ACC112 (cell line): ENCODE data around the gene PLK2.

ENCODE experiments used
- H2AFZ ChIP-seq: fragments of 200-600 bp; sonication (generic); one replicate; pipeline ENCODE4 v1.6.0; 2017; ENCODE audit warnings: antibody characterized with exemption, low read length; ENCODE audit not compliant: unreplicated experiment
- H3K27ac ChIP-seq: fragments of 200-600 bp; sonication (generic); 2 replicates; pipeline ENCODE4 v1.5.1; 2014; ENCODE audit warnings: low read depth, mild to moderate bottlenecking, antibody characterized with exemption, low read length, moderate library complexity
- H3K27me3 ChIP-seq: fragments of 200-600 bp; sonication (generic); 2 replicates; pipeline ENCODE4 v1.6.1; 2014; ENCODE audit warnings: mild to moderate bottlenecking, antibody characterized with exemption, low read length, moderate library complexity, mixed read lengths; ENCODE audit not compliant: insufficient read depth
- H3K36me3 ChIP-seq: fragments of 200-600 bp; sonication (generic); 2 replicates; pipeline ENCODE4 v1.6.1; 2016; ENCODE audit warnings: mild to moderate bottlenecking, antibody characterized with exemption, low read length, moderate library complexity, mixed read lengths; ENCODE audit not compliant: insufficient read depth
- H3K4me1 ChIP-seq: fragments of 200-600 bp; sonication (generic); one replicate; pipeline ENCODE4 v1.6.1; 2016; ENCODE audit warnings: low read length, mixed read lengths; ENCODE audit not compliant: insufficient read depth, unreplicated experiment, control insufficient read depth
- H3K4me3 ChIP-seq: fragments of 200-600 bp; sonication (generic); 2 replicates; pipeline ENCODE4 v1.5.1; 2014; ENCODE audit warnings: mild to moderate bottlenecking, low read depth, low read length
- H3K79me2 ChIP-seq: fragments of 200-600 bp; sonication (generic); one replicate; pipeline ENCODE4 v1.6.0; 2016; ENCODE audit warnings: low read length; ENCODE audit not compliant: control insufficient read depth, unreplicated experiment, insufficient read depth

Gene PLK2

DNA sequence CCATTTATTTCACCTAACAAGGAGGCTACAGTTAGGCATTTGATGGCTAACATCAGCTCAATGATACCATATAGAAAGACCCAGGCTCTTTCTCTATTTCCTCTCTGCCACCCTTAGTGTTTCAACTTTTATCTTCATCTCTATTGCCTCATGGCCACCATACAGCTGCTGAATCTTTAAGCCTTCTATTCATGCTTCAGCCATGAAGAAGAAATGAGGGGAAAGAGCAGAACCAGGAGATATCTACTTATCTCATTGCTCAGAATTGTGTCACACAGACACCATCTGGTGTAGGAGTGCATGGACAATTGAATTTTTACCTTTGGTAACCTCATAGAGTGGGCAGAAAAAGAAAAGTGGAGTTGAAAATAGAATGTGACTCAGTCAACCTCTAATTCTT lies 38.0 kb upstream of the PLK2 start:
- Histone ChIP-seq H3K27me3 (peaks cover 77% of the 10 kb centered on the region), H3K27ac (no peak overlapping the region), H3K79me2 (no peaks in the 10 kb centered on the region), H3K4me1 (no peaks in the 10 kb centered on the region), H2AFZ (no peak overlapping the region), H3K4me3 (no peak overlapping the region), H3K36me3 (no peaks in the 10 kb centered on the region)

DNA sequence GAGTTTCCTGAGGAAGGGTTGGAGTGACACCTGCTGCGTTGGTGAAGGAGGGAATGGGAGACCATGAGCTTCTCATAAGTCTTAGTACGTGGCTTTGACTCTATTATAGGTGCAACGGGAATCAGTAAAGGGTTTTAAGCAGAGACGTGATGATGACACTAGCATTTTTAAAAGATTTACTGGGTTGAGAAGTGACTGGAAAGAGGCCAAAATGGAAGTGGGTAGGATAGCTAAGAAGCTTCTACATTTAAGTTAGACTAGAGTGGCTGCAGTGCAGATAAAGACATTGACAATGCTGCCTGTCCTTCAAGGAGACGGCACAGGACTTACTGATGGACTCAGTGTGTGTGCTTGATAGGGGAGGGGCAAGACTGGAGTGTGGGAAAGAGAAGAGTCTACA lies 37.5 kb upstream of the PLK2 start:
- Histone ChIP-seq H3K27ac (no peak overlapping the region), H2AFZ (no peak overlapping the region), H3K36me3 (no peaks in the 10 kb centered on the region), H3K79me2 (no peaks in the 10 kb centered on the region), H3K4me3 (no peak overlapping the region), H3K27me3 (peaks cover 74% of the 10 kb centered on the region), H3K4me1 (no peaks in the 10 kb centered on the region)

DNA sequence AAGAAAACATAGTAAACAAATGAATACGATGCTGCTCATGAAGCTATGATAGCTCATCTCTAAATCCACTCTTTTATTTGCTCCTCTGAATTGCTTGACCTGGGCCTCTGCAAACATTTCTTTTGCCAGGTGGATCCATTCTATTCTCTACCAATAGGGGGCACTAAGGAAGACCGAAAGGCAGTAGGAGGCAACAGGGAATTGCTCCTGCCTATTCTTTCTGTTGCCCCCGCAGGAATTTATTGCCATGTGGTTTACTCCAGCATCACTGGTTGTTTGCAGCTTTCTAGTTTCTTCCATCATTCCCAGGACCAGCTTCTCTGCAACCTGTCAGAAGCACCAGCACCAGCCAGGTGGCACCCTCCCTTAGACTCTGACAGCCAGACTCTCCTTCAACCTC lies 36.6 kb upstream of the PLK2 start:
- H3K36me3 ChIP-seq: no peaks in the 10 kb centered on the region
- H3K4me3 ChIP-seq: no peak overlapping the region
- H3K79me2 ChIP-seq: no peaks in the 10 kb centered on the region
- peaks cover 71% of the 10 kb centered on the region for H3K27me3 ChIP-seq
- no peak overlapping the region for H2AFZ ChIP-seq
- no peak overlapping the region for H3K27ac ChIP-seq
- H3K4me1 ChIP-seq: no peaks in the 10 kb centered on the region

DNA sequence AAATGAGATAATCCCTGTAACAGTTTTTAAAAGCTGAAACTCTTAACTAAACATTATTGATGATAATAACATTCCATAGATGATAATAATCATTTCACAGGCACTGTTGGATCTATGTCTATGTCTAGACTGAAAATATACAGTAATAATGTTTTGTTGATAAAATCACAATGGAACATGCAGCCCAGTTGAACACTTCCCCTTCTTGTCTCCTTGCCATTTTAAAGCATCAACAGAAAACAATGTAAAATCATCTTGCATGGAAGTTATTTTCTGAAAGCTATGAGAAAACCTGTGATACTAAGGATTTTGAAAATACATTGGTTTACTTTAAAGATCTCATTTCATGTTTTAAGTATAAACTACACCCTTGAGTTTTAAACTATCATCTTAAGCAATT lies 33.3 kb upstream of the PLK2 start:
- Histone ChIP-seq H2AFZ (no peak overlapping the region), H3K4me1 (no peaks in the 10 kb centered on the region), H3K36me3 (no peaks in the 10 kb centered on the region), H3K27ac (no peak overlapping the region), H3K27me3 (peaks cover 74% of the 10 kb centered on the region), H3K79me2 (no peaks in the 10 kb centered on the region), H3K4me3 (no peak overlapping the region)

DNA sequence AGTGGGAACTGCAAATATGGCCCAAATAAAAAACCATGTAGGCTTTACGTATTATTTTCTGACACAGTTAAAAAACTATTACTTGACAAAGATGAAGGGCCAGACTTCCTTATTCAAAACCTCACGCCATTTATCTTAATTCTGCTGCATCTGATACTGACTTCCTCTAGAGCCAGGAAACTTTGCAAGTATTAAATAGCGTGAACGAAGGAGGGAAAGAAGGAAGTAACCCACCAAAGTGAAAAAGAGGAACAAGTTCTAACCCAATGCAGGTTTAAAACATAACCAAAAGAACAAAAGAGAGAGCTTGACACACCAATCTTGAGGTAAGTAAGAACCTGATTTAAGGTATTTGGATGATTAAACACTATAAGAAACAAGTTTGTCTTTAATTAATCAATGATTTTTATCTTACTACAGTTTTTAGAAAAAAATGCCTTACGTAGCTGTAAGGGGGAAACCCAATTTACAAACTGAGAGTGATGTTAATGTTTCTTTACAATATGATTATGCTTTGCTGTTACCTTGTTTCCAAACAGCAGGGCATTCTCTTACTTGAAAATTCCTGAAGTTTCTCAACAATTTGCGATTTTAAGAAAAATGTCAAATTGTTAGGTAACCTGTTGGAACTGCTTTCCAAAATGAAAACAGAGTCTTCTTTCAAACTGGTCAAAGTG lies 31.5 kb upstream of the PLK2 start, which contains the start of gene GAPT:
GAPT (plus strand) TSS at position 220 of the 677 bp plus-strand sequence. CDS start 3,102 bp downstream, outside the sequence.
- Histone ChIP-seq H3K27ac (no peak within 1 kb of the TSS), H3K4me3 (no peak within 1 kb of the TSS)

DNA sequence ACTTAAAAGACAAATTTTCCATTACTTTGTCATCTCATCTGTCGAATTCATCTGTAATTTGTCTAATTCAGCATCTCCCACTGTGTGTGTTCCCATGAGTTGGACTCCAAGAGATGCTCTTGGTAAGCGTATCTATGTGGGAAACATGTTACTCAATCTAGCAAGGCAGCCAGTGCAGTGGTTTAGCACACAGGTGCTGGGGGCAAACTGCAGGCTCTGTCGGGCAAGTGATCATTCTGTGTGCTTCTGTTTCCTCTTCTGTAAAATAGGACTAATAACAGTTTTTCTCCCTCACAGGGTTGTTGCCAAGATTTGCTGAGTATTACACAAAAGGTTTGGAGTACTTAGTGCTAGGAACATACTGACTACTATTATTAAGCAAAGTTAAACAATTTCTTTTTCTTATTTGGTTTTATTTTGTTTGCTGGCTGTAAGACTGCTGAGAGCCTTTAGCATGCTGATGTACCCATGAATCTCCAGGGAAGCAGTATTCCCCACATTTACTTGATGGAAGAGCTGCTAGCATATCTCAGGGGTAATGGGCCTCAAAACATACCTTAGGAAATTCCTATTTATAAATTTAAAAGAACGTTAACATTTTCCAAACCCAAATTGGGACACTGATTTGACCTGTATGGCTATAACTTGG lies 30.6 kb upstream of the PLK2 start:
- Histone ChIP-seq H3K27ac (no peak overlapping the region), H3K27me3 (peaks cover 82% of the 10 kb centered on the region), H3K4me3 (no peak overlapping the region), H3K4me1 (no peaks in the 10 kb centered on the region), H3K36me3 (no peaks in the 10 kb centered on the region), H2AFZ (no peak overlapping the region), H3K79me2 (no peaks in the 10 kb centered on the region)

More for the DNA sequence above, 31.5 kb upstream of the PLK2 start, which contains the start of gene GAPT:
- Histone ChIP-seq H3K79me2 (no peaks in the 10 kb centered on the region), H3K36me3 (no peaks in the 10 kb centered on the region), H3K4me1 (no peaks in the 10 kb centered on the region), H3K27me3 (peaks cover 85% of the 10 kb centered on the region), H2AFZ (no peak within 1 kb of the TSS)

DNA sequence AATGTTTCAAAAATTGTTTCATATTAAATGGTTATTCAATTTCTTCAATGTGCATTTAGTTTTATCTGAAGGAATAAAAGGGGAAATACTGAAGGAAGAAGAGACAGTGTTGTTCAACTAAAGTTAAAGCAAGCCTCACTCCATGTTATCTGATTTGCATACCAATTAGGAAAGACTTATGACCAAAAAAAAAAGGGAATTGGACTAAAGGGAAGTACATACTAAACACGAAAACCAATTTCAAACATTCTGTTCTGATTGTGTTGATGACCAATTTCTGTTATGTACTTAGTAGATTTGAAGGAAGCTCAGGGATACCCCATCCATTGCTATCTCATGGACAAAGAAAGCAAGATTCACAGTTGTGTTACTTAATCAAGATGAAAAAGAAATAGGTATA lies 26.4 kb upstream of the PLK2 start:
- no peaks in the 10 kb centered on the region for H3K79me2 ChIP-seq
- peaks cover 69% of the 10 kb centered on the region for H3K27me3 ChIP-seq

DNA sequence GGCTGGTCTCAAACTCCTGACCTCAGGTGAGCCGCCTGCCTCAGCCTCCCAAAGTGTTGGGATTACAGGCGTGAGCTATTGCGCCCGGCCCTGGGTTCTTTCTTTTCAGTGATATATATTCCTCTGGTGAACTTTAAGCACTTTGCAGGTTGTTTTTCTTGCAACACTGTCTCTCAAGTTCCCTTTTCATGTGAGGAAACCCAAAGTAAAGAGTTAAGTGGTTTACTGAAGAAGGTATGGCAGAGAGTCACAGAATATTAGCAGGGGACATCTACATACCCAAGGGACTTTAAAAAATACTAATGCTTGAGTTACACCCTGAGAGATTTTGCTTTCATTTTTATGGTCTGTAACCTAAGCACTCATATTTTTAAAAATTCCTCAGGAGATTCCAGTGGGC lies 24.6 kb upstream of the PLK2 start:
- H2AFZ ChIP-seq: no peak overlapping the region
- no peaks in the 10 kb centered on the region for H3K79me2 ChIP-seq
- H3K4me1 ChIP-seq: no peaks in the 10 kb centered on the region
- H3K27me3 ChIP-seq: peaks cover 52% of the 10 kb centered on the region
- H3K36me3 ChIP-seq: no peaks in the 10 kb centered on the region
- H3K27ac ChIP-seq: no peak overlapping the region
- no peak overlapping the region for H3K4me3 ChIP-seq

More for the DNA sequence above, 26.4 kb upstream of the PLK2 start:
- no peaks in the 10 kb centered on the region for H3K4me1 ChIP-seq
- no peak overlapping the region for H3K4me3 ChIP-seq
- no peak overlapping the region for H3K27ac ChIP-seq
- H2AFZ ChIP-seq: no peak overlapping the region
- no peaks in the 10 kb centered on the region for H3K36me3 ChIP-seq

DNA sequence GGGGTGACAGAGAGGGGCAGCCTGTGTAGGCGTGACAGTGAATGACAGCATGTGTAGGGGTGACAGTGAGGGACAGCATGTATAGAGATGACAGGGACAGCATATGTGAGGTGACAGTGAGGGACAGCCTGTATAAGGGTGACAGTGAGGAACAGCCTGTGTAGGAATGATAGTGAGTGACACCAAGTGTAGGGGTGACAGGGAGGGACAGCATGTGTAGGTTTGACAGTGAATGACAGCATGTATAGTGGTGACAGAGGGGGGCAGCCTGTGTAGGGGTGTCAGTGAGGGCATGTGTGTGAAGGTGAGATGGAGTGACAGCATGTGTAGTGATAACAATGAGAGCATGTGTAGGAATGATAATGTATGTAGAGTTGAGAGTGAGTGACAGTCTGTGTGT lies 22.6 kb upstream of the PLK2 start:
- H2AFZ ChIP-seq: no peak overlapping the region
- H3K79me2 ChIP-seq: no peaks in the 10 kb centered on the region
- H3K27ac ChIP-seq: no peak overlapping the region
- no peaks in the 10 kb centered on the region for H3K4me1 ChIP-seq
- peaks cover 34% of the 10 kb centered on the region for H3K27me3 ChIP-seq
- H3K36me3 ChIP-seq: no peaks in the 10 kb centered on the region
- no peak overlapping the region for H3K4me3 ChIP-seq

DNA sequence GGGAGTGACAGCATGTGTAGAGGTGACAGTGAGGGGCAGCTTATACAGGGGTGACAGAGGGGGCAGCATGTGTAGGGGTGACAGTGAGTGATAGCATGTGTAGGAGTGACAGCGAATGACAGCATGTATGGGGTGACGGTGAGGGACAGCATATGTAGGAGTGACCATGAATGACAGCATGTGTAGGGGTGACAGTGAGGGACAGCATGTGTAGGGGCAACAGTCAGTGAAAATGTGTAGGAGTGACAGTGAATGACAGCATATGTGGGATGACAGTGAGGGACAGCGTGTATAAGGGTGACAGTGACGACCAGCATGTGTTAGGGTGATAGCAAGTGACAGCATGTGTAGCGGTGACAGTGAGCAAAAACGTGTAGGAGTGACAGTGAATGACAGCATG lies 21.9 kb upstream of the PLK2 start:
- H2AFZ ChIP-seq: no peak overlapping the region
- no peaks in the 10 kb centered on the region for H3K36me3 ChIP-seq
- H3K79me2 ChIP-seq: no peaks in the 10 kb centered on the region
- peaks cover 28% of the 10 kb centered on the region for H3K27me3 ChIP-seq
- H3K27ac ChIP-seq: no peak overlapping the region
- no peak overlapping the region for H3K4me3 ChIP-seq
- H3K4me1 ChIP-seq: no peaks in the 10 kb centered on the region

DNA sequence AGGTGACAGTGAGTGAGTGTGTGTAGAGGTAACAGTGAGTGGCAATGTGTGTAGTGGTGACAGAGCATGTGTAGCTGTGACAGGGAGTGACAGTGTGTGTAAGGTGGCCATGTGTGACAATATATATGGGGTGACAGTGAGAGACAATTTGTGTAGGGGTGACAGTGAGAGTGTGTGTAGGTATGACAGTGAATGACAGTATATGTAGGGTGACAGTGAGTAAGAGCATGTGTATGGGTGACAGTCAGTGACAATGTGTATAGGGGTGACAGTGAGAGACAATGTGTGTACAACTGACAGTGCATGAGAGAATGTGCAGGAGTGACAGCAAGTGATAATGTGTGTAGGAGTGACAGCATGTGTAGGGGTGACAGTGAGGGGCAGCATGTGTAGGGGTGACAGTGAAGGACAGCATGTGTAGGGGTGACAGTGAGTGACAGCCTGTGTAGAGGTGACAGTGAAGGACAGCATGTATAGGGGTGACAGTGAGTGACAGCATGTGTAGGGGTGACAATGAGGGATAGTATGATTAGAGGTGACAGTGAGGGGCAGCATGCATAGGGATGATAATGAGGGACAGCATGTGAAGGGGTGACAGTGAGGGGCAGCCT lies 21.3 kb upstream of the PLK2 start:
- peaks cover 3% of the 10 kb centered on the region for H3K4me1 ChIP-seq
- H3K79me2 ChIP-seq: no peaks in the 10 kb centered on the region
- no peak overlapping the region for H3K4me3 ChIP-seq
- no peaks in the 10 kb centered on the region for H3K36me3 ChIP-seq
- H3K27me3 ChIP-seq: peaks cover 23% of the 10 kb centered on the region
- H3K27ac ChIP-seq: no peak overlapping the region
- no peak overlapping the region for H2AFZ ChIP-seq
